Measurements from ENCODE around the gene CDK15.
"Not testable (repeated sequence)": the region's sequence is repeated elsewhere in the genome, so short reads cannot be mapped to it uniquely, and the experiment has no call there.

CDK15 gene

DNA sequence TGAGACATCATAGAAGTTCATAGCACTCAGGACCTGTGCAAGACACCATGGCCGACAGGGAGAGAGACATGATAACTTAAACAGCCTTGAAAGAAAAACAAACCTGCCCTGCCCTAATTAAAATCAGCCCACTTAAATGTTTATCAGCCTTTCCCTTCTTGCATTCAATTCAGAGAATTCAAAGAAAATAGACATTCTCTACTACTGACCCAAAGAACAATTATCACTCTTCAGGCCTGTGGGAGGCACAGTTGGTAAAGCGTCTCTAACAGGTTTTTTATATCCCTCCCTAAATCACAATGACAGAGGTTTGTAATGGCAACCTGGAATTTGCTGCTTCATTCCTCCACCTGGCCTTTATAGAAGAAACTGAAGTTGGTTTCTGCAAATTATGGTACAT, 1.7 kb downstream of the CDK15 start:
- H4K20me1 ChIP-seq (ENCODE audit: insufficient read depth, low read length), result no peaks in the 10 kb centered on the region
- H3K9ac ChIP-seq (ENCODE audit: low read length), result no peak overlapping the region
- no peak overlapping the region for H2AFZ ChIP-seq (ENCODE audit: low read length)
- H3K9me2 ChIP-seq (replicated peaks; ENCODE audit: insufficient read depth, low read length), result no peaks in the 10 kb centered on the region
- DNase-seq, result no peak
- no peak overlapping the region for H3K27ac ChIP-seq (ENCODE audit: low read length)
- H3K4me2 ChIP-seq (ENCODE audit: low read depth, low read length), result no peak overlapping the region
- no peaks in the 10 kb centered on the region for H3K36me3 ChIP-seq (replicated peaks; ENCODE audit: insufficient read depth, low read length)
- TF ChIP-seq EZH2phosphoT487 (IDR thresholded peaks at IDR 0.05; ENCODE audit: low read length) (no peak), EZH2 (optimal IDR thresholded peaks at IDR 0.05; ENCODE audit: low read depth, low read length) (no peak)
- TF ChIP-seq, protein P1, sequence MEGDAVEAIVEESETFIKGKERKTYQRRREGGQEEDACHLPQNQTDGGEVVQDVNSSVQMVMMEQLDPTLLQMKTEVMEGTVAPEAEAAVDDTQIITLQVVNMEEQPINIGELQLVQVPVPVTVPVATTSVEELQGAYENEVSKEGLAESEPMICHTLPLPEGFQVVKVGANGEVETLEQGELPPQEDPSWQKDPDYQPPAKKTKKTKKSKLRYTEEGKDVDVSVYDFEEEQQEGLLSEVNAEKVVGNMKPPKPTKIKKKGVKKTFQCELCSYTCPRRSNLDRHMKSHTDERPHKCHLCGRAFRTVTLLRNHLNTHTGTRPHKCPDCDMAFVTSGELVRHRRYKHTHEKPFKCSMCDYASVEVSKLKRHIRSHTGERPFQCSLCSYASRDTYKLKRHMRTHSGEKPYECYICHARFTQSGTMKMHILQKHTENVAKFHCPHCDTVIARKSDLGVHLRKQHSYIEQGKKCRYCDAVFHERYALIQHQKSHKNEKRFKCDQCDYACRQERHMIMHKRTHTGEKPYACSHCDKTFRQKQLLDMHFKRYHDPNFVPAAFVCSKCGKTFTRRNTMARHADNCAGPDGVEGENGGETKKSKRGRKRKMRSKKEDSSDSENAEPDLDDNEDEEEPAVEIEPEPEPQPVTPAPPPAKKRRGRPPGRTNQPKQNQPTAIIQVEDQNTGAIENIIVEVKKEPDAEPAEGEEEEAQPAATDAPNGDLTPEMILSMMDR (IDR thresholded peaks at IDR 0.05; ENCODE audit: low read length), result no peak
- H3K79me2 ChIP-seq (ENCODE audit: low read length), result no peaks in the 10 kb centered on the region
- H3K9me3 ChIP-seq (replicated peaks; ENCODE audit: insufficient read depth, low read length), result no peaks in the 10 kb centered on the region
- H3K4me1 ChIP-seq (ENCODE audit: low read length), result no peaks in the 10 kb centered on the region
- no peaks in the 10 kb centered on the region for H3K27me3 ChIP-seq (replicated peaks; ENCODE audit: insufficient read depth, low read length)
- H3K4me3 ChIP-seq (ENCODE audit: low read length), result no peak overlapping the region
- no peaks in the 10 kb centered on the region for H3F3A ChIP-seq (ENCODE audit: insufficient read depth, low read length)

GRCh38 chr2:201809633-201810032, 3.3 kb downstream of the CDK15 start:
- H3K36me3 ChIP-seq (replicated peaks; ENCODE audit: insufficient read depth, low read length), result no peaks in the 10 kb centered on the region
- no peak overlapping the region for H3K27ac ChIP-seq (ENCODE audit: low read length)
- no peaks in the 10 kb centered on the region for H3K27me3 ChIP-seq (replicated peaks; ENCODE audit: insufficient read depth, low read length)
- no peaks in the 10 kb centered on the region for H4K20me1 ChIP-seq (ENCODE audit: insufficient read depth, low read length)
- H3K79me2 ChIP-seq (ENCODE audit: low read length), result no peaks in the 10 kb centered on the region
- TF ChIP-seq, protein P1 (IDR thresholded peaks at IDR 0.05; ENCODE audit: low read length), result no peak
- TF ChIP-seq EZH2 (optimal IDR thresholded peaks at IDR 0.05; ENCODE audit: low read depth, low read length) (no peak), EZH2phosphoT487 (IDR thresholded peaks at IDR 0.05; ENCODE audit: low read length) (no peak)
- no peaks in the 10 kb centered on the region for H3K9me2 ChIP-seq (replicated peaks; ENCODE audit: insufficient read depth, low read length)
- H3K4me3 ChIP-seq (ENCODE audit: low read length), result no peak overlapping the region
- no peak overlapping the region for H2AFZ ChIP-seq (ENCODE audit: low read length)
- H3K4me2 ChIP-seq (ENCODE audit: low read depth, low read length), result no peak overlapping the region
- no peaks in the 10 kb centered on the region for H3K4me1 ChIP-seq (ENCODE audit: low read length)
- no peak for DNase-seq
- no peak overlapping the region for H3K9ac ChIP-seq (ENCODE audit: low read length)
- H3F3A ChIP-seq (ENCODE audit: insufficient read depth, low read length), result no peaks in the 10 kb centered on the region
- H3K9me3 ChIP-seq (replicated peaks; ENCODE audit: insufficient read depth, low read length), result no peaks in the 10 kb centered on the region

- H3K4me3 ChIP-seq (ENCODE audit: low read length); DNase-seq; H3K9me3 ChIP-seq (replicated peaks; ENCODE audit: insufficient read depth, low read length); H3F3A ChIP-seq (ENCODE audit: insufficient read depth, low read length); H3K4me1 ChIP-seq (ENCODE audit: low read length); H3K9ac ChIP-seq (ENCODE audit: low read length); H3K27me3 ChIP-seq (replicated peaks; ENCODE audit: insufficient read depth, low read length); H3K27ac ChIP-seq (ENCODE audit: low read length); H3K4me2 ChIP-seq (ENCODE audit: low read depth, low read length); H3K36me3 ChIP-seq (replicated peaks; ENCODE audit: insufficient read depth, low read length); H4K20me1 ChIP-seq (ENCODE audit: insufficient read depth, low read length); H3K79me2 ChIP-seq (ENCODE audit: low read length); H2AFZ ChIP-seq (ENCODE audit: low read length); H3K9me2 ChIP-seq (replicated peaks; ENCODE audit: insufficient read depth, low read length): not testable (repeated sequence)
Measured at GRCh38 chr2:201810604-201811003, 4.3 kb downstream of the CDK15 start.

DNA sequence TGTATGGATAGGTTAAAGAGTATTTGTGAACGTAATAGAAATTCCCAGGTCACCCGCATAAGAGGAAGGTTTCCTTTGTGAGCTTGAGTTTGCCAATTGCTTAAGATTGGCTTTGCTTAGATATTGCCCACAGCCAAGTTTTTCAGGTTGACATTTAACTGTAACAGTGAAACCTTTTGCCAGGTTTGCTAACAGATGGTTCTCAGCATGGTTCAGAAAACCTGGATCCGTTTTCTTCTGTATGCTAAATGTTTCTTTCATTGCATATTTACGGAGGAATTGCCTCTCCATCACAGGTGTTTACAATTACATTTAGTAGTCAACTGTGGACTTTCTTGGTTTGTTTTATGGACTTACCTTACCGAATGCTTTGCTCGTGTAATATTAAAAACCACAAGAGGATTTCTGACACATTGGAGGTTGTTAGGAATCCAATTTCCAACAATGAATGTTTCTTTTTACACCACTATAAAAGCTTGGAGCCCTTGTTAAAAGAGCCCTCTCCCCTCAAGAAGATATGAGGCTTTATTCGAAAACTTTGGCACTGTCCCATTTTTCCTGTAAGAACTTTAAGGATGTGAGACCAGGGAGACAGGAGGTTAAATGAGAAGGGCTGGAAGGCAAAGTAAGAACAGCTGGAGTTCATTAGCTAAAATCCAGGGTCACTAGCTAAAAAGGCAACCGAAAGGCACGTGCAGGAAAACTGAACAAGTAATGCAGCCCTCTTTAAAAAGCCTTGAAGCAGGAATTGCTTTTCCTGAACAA, 7.8 kb downstream of the CDK15 start:
- Histone ChIP-seq H3K27ac (ENCODE audit: low read length) (no peak overlapping the region), H3K9ac (ENCODE audit: low read length) (no peak overlapping the region), H4K20me1 (ENCODE audit: insufficient read depth, low read length) (no peaks in the 10 kb centered on the region), H3K36me3 (replicated peaks; ENCODE audit: insufficient read depth, low read length) (no peaks in the 10 kb centered on the region), H3K4me3 (ENCODE audit: low read length) (no peak overlapping the region), H2AFZ (ENCODE audit: low read length) (no peak overlapping the region), H3K9me2 (replicated peaks; ENCODE audit: insufficient read depth, low read length) (no peaks in the 10 kb centered on the region), H3K9me3 (replicated peaks; ENCODE audit: insufficient read depth, low read length) (no peaks in the 10 kb centered on the region), H3K79me2 (ENCODE audit: low read length) (no peaks in the 10 kb centered on the region), H3K27me3 (replicated peaks; ENCODE audit: insufficient read depth, low read length) (no peaks in the 10 kb centered on the region), H3K4me2 (ENCODE audit: low read depth, low read length) (no peak overlapping the region), H3F3A (ENCODE audit: insufficient read depth, low read length) (no peaks in the 10 kb centered on the region), H3K4me1 (ENCODE audit: low read length) (no peaks in the 10 kb centered on the region)
- TF ChIP-seq EZH2 (optimal IDR thresholded peaks at IDR 0.05; ENCODE audit: low read depth, low read length) (no peak), EZH2phosphoT487 (IDR thresholded peaks at IDR 0.05; ENCODE audit: low read length) (no peak)
- TF ChIP-seq, protein P1 (IDR thresholded peaks at IDR 0.05; ENCODE audit: low read length), result no peak
- no peak for DNase-seq

Measured in MM.1S (cell line).